GM18909 (cell line): ENCODE measurements around the gene TOP1.

ENCODE experiments used
- ATAC-seq: cut with Tn5 transposase; IDR thresholded peaks from one replicate; pipeline ENCODE4 v1.9.1; 2021; ENCODE audit warnings: mild to moderate bottlenecking; ENCODE audit not compliant: unreplicated experiment, poor library complexity

Gene TOP1

GRCh38 chr20:41139227-41140093 is 110.8 kb downstream of the TOP1 start:
- no peak for ATAC-seq

- ATAC-seq, result no peak
Observed at GRCh38 chr20:41140226-41141133, 111.9 kb downstream of the TOP1 start.

DNA sequence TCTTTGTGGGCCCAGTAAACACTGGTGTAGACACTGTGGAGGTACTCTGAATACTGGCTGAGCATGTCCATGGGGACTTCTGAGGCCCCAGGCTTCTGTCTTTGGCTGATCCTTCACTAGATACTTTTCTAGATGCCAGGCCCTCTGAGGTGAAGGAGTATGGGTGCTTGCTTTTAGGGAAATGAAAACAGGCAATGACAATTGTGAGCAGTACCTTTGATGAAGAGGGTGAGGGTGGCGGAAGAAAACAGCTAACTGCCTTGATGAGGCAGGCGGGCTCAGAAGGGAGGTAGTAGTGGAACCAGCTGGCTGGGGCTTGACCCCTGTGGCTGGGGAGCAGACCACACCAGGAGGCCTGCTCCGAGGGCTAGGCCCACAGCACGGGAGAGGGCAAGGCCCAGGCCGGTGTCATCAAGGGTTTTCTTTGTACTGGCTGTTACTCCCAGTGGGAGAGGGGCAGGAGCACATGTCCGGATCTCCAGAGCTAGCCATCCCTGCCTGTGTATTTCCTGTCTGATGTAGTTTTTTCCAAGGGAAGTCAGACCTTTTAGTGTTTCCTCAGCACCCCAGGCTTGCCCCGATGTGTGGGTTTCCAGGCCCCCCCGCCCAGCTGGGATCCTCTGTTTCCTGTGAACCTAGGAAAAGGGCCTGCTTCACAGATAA is 112.7 kb downstream of the TOP1 start:
- no peak for ATAC-seq

- no peak for ATAC-seq
Observed at GRCh38 chr20:41142245-41142644, 113.6 kb downstream of the TOP1 start.

- no peak for ATAC-seq
Observed at GRCh38 chr20:41142919-41143318, 114.3 kb downstream of the TOP1 start.

DNA sequence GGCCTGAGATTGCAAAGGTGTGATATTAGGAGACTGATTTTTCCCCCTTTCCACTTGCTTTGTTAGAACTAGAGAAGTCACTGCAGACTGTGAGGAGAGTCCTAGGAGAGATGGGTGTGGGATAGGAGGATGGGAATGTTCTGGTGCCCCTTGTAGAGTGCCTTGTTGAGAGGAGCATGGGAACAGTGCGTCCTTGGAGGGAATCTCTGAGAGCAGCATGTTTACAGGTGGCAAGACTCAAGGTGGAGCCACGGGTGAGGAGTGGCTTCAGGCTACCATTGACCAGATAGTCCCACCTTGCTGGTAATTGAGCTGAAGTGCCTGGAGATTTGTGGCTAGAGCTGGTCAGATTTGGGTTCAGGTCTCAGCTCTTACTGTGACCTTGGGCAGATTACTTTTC is 114.7 kb downstream of the TOP1 start:
- no peak for ATAC-seq

DNA sequence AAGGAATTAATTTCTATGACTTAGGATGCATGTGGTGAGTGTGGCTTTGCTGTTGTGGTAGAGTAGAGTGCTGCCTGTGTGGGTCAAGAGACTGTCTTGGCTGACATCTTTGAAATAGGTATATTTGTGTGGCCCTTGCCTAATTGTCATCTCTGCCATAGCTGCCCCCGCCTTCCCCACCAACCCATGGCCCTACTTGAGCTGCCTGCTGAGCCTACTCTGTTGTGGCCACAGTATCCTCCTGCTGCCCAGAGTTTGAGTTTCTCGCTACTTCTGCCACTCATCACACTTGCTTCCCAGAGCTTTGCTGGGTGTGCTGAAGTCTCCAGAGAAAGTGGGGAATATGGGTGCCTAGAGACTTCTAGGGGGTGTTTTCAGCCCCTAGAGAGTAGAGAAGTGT is 116.7 kb downstream of the TOP1 start:
- no peak for ATAC-seq

DNA sequence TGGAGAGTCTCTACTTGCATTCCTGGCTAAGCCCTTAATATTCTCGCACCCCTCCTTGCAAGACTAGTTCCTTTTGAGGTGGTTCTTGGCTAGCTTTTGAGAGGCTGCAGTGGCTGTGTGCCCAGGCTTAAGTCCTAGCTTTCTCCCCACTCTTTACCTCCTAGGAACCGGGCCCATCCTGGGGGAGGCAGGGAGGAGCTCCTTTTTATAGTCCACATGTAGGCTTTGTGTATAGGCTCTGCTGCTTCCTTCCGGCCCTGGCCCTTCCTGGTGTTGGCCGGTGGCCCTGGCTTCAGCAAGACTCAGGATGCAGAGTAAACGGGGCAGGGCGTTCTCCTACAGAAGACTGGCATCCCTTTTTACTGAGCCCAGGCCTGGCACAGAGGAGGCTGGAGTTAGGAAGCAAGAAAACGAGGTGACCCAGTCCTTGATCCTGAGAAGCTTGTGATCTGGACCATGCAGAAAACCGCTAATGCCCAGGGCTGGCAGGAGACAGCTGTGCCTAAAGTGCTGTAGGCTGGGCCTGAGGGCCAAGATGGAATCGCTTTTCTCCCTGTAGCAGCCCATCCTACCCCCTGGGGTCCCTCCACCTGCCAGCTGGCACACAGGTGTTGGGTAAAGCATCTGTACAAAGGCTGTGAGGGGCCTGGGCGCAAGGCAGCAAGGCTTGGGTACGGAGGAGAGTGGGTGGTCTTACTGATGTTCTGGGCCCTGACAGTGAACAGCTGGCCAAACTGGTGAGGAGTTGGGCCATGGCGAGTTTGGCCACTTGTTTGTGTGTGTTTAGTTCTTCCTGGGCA is 117.4 kb downstream of the TOP1 start:
- ATAC-seq, result no peak

DNA sequence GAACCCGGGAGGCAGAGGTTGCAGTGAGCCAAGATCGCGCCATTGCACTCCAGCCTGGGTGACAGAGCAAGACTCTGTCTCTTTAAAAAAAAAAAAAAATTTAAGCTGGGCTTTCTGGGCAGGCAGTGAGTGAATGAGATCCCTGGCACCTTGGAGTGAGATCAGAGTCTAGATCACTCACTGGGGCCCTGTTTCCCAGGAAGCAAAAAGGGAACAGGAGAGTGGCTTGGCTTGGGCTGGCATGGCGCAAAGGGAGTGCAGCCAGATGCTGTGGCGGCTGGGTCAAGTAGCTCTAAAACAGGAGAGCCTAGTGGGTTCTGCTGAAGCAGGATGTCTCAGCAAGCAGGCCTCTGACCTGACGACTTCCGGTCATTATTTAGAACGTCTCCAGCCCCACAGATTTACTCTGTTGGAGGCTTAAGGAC is 119.2 kb downstream of the TOP1 start:
- ATAC-seq, result no peak

GRCh38 chr20:41148942-41149341 is 120.3 kb downstream of the TOP1 start:
- ATAC-seq, result no peak

GRCh38 chr20:41150664-41151063 is 122.0 kb downstream of the TOP1 start:
- ATAC-seq, result no peak

- no peak for ATAC-seq
Observed at GRCh38 chr20:41151134-41151869, 122.7 kb downstream of the TOP1 start.

GRCh38 chr20:41152108-41152757 is 123.6 kb downstream of the TOP1 start:
- ATAC-seq, result no peak

- no peak for ATAC-seq
Observed at GRCh38 chr20:41154436-41155176, 126.0 kb downstream of the TOP1 start.

GRCh38 chr20:41155261-41155660 is 126.6 kb downstream of the TOP1 start:
- no peak for ATAC-seq

- no peak for ATAC-seq
Observed at GRCh38 chr20:41158082-41158625, 129.5 kb downstream of the TOP1 start.

- no peak for ATAC-seq
Observed at GRCh38 chr20:41159547-41159946, 130.9 kb downstream of the TOP1 start.

- no peak for ATAC-seq
Observed at GRCh38 chr20:41160686-41161085, 132.1 kb downstream of the TOP1 start.
